H9 (cell line): ENCODE measurements around the gene MPZL1. TPM values are rescaled to one million over a fixed set of nuclear protein-coding genes. Genes with fewer than 3 reads are reported as not detected.

Source experiments
- DNase-seq: peaks from one replicate; pipeline ENCODE4 v3.0.0-alpha.2; 2017
- H2AFZ ChIP-seq: one replicate; pipeline ENCODE4 v1.6.1; 2013; ENCODE audit warnings: mild to moderate bottlenecking, low read length, control low read depth, moderate library complexity
- H2AK5ac ChIP-seq: 2 replicates; pipeline ENCODE4 v1.6.1; 2013; ENCODE audit warnings: low read length, control low read depth, mixed read lengths; ENCODE audit not compliant: insufficient read length
- H2BK120ac ChIP-seq: one replicate; pipeline ENCODE4 v1.6.1; 2013; ENCODE audit warnings: low read depth, mild to moderate bottlenecking, low read length, control low read depth, inconsistent platforms; ENCODE audit not compliant: poor library complexity, severe bottlenecking
- H2BK12ac ChIP-seq: 2 replicates; pipeline ENCODE4 v1.6.1; 2013; ENCODE audit warnings: low read length, control low read depth, mixed read lengths, low read depth; ENCODE audit not compliant: insufficient read length
- H2BK15ac ChIP-seq: 2 replicates; pipeline ENCODE4 v1.6.1; 2013; ENCODE audit warnings: low read depth, low read length, control low read depth
- H2BK20ac ChIP-seq: one replicate; pipeline ENCODE4 v1.6.1; 2013; ENCODE audit warnings: low read depth, mild to moderate bottlenecking, low read length, control low read depth, inconsistent platforms; ENCODE audit not compliant: poor library complexity, severe bottlenecking
- H2BK5ac ChIP-seq: 2 replicates; pipeline ENCODE4 v1.6.1; 2013; ENCODE audit warnings: low read length, control low read depth, mixed read lengths; ENCODE audit not compliant: insufficient read length
- H3K14ac ChIP-seq: 2 replicates; pipeline ENCODE4 v1.6.1; 2013; ENCODE audit warnings: low read length, control low read depth; ENCODE audit not compliant: insufficient read depth
- H3K18ac ChIP-seq: 2 replicates; pipeline ENCODE4 v1.6.1; 2013; ENCODE audit warnings: low read depth, mild to moderate bottlenecking, mixed read lengths, low read length, control low read depth; ENCODE audit not compliant: insufficient read length
- H3K23ac ChIP-seq: 2 replicates; pipeline ENCODE4 v1.6.1; 2013; ENCODE audit warnings: low read length, control low read depth, mixed read lengths, low read depth; ENCODE audit not compliant: insufficient read length
- H3K23me2 ChIP-seq: 2 replicates; pipeline ENCODE4 v1.6.1; 2013; ENCODE audit warnings: low read depth, mild to moderate bottlenecking, mixed read lengths, low read length, control low read depth; ENCODE audit not compliant: insufficient read length, poor library complexity, severe bottlenecking
- H3K27ac ChIP-seq: 2 replicates; pipeline ENCODE4 v1.5.1; 2013; ENCODE audit warnings: low read length, control low read depth, mixed read lengths, low read depth; ENCODE audit not compliant: insufficient read length
- H3K27me3 ChIP-seq: 2 replicates; pipeline ENCODE4 v1.6.1; 2013; ENCODE audit warnings: low read length, control low read depth, inconsistent platforms; ENCODE audit not compliant: insufficient read depth
- H3K4ac ChIP-seq: 2 replicates; pipeline ENCODE4 v1.6.1; 2013; ENCODE audit warnings: low read depth, mild to moderate bottlenecking, control low read depth, inconsistent platforms, low read length, moderate library complexity
- H3K4me1 ChIP-seq: 2 replicates; pipeline ENCODE4 v1.6.1; 2013; ENCODE audit warnings: low read length, control low read depth, inconsistent platforms; ENCODE audit not compliant: insufficient read depth
- H3K4me2 ChIP-seq: 2 replicates; pipeline ENCODE4 v1.6.1; 2013; ENCODE audit warnings: low read length, control low read depth, mixed read lengths; ENCODE audit not compliant: insufficient read length, insufficient read depth
- H3K56ac ChIP-seq: 2 replicates; pipeline ENCODE4 v1.6.1; 2013; ENCODE audit warnings: low read depth, mild to moderate bottlenecking, mixed read lengths, low read length, control low read depth; ENCODE audit not compliant: insufficient read length
- H3K79me1 ChIP-seq: 2 replicates; pipeline ENCODE4 v1.6.1; 2013; ENCODE audit warnings: low read depth, mild to moderate bottlenecking, moderate library complexity, low read length, control low read depth, inconsistent platforms; ENCODE audit not compliant: insufficient read depth, poor library complexity, severe bottlenecking
- H3K79me2 ChIP-seq: 2 replicates; pipeline ENCODE4 v1.6.1; 2013; ENCODE audit warnings: low read length, control low read depth, inconsistent platforms; ENCODE audit not compliant: insufficient read depth
- H3K9ac ChIP-seq: 2 replicates; pipeline ENCODE4 v1.6.1; 2013; ENCODE audit warnings: low read length, control low read depth, mixed read lengths; ENCODE audit not compliant: insufficient read length; ENCODE audit errors: extremely low read depth
- H3K9me3 ChIP-seq: one replicate; pipeline ENCODE4 v1.6.1; 2013; ENCODE audit warnings: low read depth, low read length, inconsistent platforms; ENCODE audit not compliant: control insufficient read depth
- H3T11ph ChIP-seq: one replicate; pipeline ENCODE4 v1.6.1; 2013; ENCODE audit warnings: mild to moderate bottlenecking, low read length, control low read depth, inconsistent platforms
- H4K20me1 ChIP-seq: one replicate; pipeline ENCODE4 v1.6.1; 2013; ENCODE audit not compliant: control insufficient read depth, insufficient read length, insufficient read depth
- H4K5ac ChIP-seq: 2 replicates; pipeline ENCODE4 v1.6.1; 2013; ENCODE audit warnings: low read depth, mild to moderate bottlenecking, mixed read lengths, low read length, control low read depth; ENCODE audit not compliant: insufficient read length
- H4K8ac ChIP-seq: replicated peaks from 2 replicates; pipeline ENCODE4 v1.6.1; 2013; ENCODE audit warnings: low read length, control low read depth, mixed read lengths, low read depth; ENCODE audit not compliant: insufficient read length
- H4K91ac ChIP-seq: 2 replicates; pipeline ENCODE4 v1.6.1; 2013; ENCODE audit warnings: low read depth, mild to moderate bottlenecking, moderate library complexity, mixed read lengths, low read length, control low read depth; ENCODE audit not compliant: insufficient read length
- H3K27ac Mint-ChIP-seq, 3 experiments: 2 replicates in 2 of 3; 3 replicates in 1 of 3; pipeline ENCODE4 v1.8.0; 2020 to 2021; ENCODE audit warnings: mixed read lengths in 3 of 3, mild to moderate bottlenecking in 1 of 3, moderate library complexity in 1 of 3
- H3K27me3 Mint-ChIP-seq: 2 replicates; pipeline ENCODE4 v1.8.0; 2021; ENCODE audit warnings: low read depth, mild to moderate bottlenecking, moderate library complexity, mixed read lengths
- H3K36me3 Mint-ChIP-seq, 3 experiments: 2 replicates in 2 of 3; 3 replicates in 1 of 3; pipeline ENCODE4 v1.8.0; 2020 to 2021; ENCODE audit warnings: low read depth in 3 of 3, mixed read lengths in 3 of 3; ENCODE audit not compliant: insufficient read depth in 1 of 3
- H3K4me1 Mint-ChIP-seq, 2 experiments: 2 replicates each; pipeline ENCODE4 v1.8.0; 2020; ENCODE audit warnings: mixed read lengths in 2 of 2
- H3K4me3 Mint-ChIP-seq, 2 experiments: 2 replicates in 1 of 2; 3 replicates in 1 of 2; pipeline ENCODE4 v1.8.0; 2020 to 2021; ENCODE audit warnings: mild to moderate bottlenecking in 2 of 2, mixed read lengths in 2 of 2, moderate library complexity in 1 of 2
- H3K9me3 Mint-ChIP-seq, 2 experiments: 2 replicates in 1 of 2; 3 replicates in 1 of 2; pipeline ENCODE4 v1.8.0; 2020; ENCODE audit warnings: mild to moderate bottlenecking in 2 of 2, mixed read lengths in 2 of 2, moderate library complexity in 1 of 2
- WGBS: extraction: QIAGEN DNeasy Blood & Tissue Kit; methylation state at CpG from one replicate; pipeline ENCODE4 v1.1.7; 2013; ENCODE audit warnings: missing lambda C conversion rate, low lambda C conversion rate, mixed read lengths; ENCODE audit not compliant: insufficient read length; ENCODE audit errors: extremely low coverage; 5-methylcytosine and 5-hydroxymethylcytosine counted together
- total RNA-seq: library from RNA; stranded (reverse); gene quantifications from 2 replicates; pipeline ENCODE4 v1.2.1, GENCODE V29; 2021
- TF ChIP-seq, protein P1 (sequence below): fragments of 200-600 bp; sonication (generic); conservative IDR thresholded peaks from 3 replicates; pipeline ENCODE4 v1.8.0; 2021; ENCODE audit warnings: antibody characterized with exemption, mild to moderate bottlenecking

Gene MPZL1
- total RNA-seq, 1 experiment from 2014 or later = 60.7 TPM

DNA sequence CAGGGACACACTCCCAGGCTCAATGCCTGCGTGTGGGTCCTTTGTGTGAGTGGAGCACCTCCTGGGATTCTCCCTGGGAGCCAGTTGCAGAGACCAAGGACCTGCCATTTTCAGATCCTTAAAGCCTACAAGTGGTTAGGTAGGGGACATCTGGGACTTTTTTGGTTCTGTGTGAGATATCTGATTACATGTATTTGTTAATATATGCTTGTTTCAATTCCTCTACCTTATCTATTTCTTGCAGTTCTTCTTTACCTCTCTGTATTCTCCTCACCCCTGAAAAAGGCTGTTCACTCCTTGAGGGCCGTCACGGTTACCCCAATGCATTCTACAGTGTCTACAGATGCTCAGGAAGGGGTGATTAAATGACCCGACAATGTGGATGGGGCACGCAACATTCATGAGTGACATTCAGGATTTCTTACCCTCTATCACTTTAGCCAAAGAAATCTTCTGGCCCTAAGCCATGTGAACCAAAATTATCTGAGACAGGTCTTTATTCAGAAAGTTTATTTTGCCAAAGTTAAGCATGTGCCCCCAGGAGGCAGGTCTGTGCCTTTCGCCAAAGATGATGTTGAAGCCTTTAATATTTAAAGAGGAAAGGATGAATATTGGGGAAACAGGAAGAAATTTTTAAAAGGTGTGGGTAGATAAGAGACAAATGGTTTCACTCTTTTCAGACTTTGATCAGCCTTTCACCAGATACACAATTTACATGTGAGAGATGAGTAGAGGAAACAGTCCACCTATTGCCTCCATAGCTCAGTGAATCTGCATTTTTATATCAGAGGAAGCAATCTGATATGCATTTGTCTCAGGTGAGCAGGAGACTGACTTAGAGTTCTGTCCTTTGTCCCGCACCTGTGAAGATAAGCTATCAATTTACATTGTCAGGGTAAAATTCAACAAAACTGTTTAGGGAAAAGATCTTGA, 44.6 kb upstream of the MPZL1 start:
- Histone ChIP-seq H4K8ac (no peak overlapping the region), H4K5ac (no peak overlapping the region), H3K79me2 (no peaks in the 10 kb centered on the region), H2BK12ac (no peak overlapping the region), H2BK20ac (no peak overlapping the region), H3K14ac (no peak overlapping the region; the same call in 1 of the 2 replicates), H3K56ac (no peak overlapping the region), H2AFZ (no peak overlapping the region), H3K4ac (no peak overlapping the region), H2BK15ac (no peak overlapping the region), H2BK5ac (no peak overlapping the region), H3K4me1 (no peaks in the 10 kb centered on the region), H3K27ac (no peak overlapping the region), H3K9me3 (no peaks in the 10 kb centered on the region), H4K20me1 (no peaks in the 10 kb centered on the region), H4K91ac (no peak overlapping the region), H3K9ac (no peak overlapping the region), H3K18ac (no peak overlapping the region), H3K27me3 (no peaks in the 10 kb centered on the region), H3K79me1 (no peaks in the 10 kb centered on the region), H3K23me2 (no peaks in the 10 kb centered on the region), H3K4me2 (no peak overlapping the region), H2BK120ac (no peak overlapping the region), H2AK5ac (no peak overlapping the region), H3K23ac (no peak overlapping the region), H3T11ph (no peak overlapping the region)
- no peak overlapping the region for H3K27ac Mint-ChIP-seq
- H3K9me3 Mint-ChIP-seq = no peaks in the 10 kb centered on the region
- H3K4me1 Mint-ChIP-seq = peaks cover 8 to 11% of the 10 kb centered on the region in 2 experiments; a peak in 1 of 4 replicates
- no peak overlapping the region for H3K4me3 Mint-ChIP-seq
- H3K36me3 Mint-ChIP-seq = no peaks in the 10 kb centered on the region
- TF ChIP-seq, protein P1, sequence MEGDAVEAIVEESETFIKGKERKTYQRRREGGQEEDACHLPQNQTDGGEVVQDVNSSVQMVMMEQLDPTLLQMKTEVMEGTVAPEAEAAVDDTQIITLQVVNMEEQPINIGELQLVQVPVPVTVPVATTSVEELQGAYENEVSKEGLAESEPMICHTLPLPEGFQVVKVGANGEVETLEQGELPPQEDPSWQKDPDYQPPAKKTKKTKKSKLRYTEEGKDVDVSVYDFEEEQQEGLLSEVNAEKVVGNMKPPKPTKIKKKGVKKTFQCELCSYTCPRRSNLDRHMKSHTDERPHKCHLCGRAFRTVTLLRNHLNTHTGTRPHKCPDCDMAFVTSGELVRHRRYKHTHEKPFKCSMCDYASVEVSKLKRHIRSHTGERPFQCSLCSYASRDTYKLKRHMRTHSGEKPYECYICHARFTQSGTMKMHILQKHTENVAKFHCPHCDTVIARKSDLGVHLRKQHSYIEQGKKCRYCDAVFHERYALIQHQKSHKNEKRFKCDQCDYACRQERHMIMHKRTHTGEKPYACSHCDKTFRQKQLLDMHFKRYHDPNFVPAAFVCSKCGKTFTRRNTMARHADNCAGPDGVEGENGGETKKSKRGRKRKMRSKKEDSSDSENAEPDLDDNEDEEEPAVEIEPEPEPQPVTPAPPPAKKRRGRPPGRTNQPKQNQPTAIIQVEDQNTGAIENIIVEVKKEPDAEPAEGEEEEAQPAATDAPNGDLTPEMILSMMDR = no peak
- H3K27me3 Mint-ChIP-seq = no peaks in the 10 kb centered on the region; the same call in none of the 2 replicates
- no peak for DNase-seq
- no CpG with 5 or more reads among the region's 7 CpGs for WGBS
